ENCODE measurements around the gene ZNF775. TPM values are rescaled to one million over a fixed set of nuclear protein-coding genes. Genes with fewer than 3 reads are reported as not detected.

ZNF775 gene
- total and polyA plus RNA-seq, 3 experiments from 2014 or later, result 6.0 to 8.7 (median 6.0) TPM

DNA sequence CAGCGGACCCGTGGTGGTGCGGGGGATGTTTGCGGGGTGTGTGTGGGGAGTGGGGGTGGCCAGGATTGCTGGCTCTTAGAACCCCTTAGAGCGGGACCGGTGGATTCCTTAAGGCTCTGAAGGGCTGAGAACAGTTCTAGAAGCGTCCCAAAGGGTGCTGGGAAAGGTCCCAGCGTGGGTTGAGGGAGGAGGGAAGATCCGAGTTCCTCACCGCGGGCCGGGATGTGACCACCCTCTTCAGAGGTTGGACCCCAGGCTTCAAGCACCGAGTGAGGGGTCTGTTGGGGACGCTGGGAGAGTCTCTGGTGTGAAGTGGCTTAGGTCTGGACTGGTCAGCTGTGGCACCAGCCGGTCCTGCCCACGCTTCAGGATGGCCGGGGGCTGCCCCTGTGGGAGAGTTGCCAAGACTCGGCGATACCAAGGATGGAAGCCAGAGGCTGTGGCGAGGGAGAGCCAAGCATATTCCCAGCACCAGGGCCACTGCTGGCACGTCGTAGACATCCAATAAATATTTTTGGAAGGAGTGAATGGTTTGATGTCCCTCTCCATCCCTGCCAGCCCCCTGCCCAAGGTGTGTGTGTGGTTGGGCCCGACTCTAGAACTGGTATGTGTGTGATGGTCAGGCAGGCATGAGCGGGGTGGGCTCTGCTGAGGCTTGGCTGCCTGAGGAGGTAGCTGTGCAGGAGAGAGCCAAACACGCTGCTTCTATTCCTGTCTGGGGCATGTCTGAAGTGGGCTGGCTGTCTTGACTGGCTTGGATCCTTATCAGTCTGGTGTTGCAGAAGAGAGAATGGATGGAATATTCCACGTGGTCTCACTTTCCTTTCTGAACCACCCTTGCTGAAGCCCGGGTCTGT lies 19.2 kb downstream of the ZNF775 start:
- H3K4me3 Mint-ChIP-seq, result no peak overlapping the region
- H3K9me3 Mint-ChIP-seq, result no peaks in the 10 kb centered on the region

DNA sequence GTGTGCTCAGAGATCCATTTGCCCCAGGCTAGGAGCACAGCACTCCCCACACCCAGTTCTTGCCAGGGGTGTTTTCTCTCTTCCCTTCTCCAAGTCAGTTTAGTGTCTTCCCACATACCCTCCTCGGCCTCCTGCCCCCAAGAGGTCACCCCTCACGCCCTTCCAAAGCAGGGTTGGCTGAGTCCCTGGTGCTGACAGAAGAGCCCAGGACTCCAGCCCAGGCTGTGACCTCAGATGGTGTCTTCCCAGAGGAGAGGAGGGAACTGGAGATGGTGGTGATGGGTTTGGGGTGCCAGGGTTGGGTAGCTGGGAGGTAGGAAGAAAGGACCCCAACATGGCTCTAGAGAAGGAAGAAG lies 19.8 kb downstream of the ZNF775 start:
- DNase-seq, result no peak
- ChIA-PET CTCF (no interaction called here), POLR2A (no interaction called here)
- Histone ChIP-seq H3K36me3 (ENCODE audit: insufficient read depth, low read length) (no peaks in the 10 kb centered on the region), H3K9me3 (ENCODE audit: low read length) (no peaks in the 10 kb centered on the region), H3K4me1 (ENCODE audit: insufficient read depth, low read length) (peaks cover 7% of the 10 kb centered on the region), H3K27ac (ENCODE audit: low read depth, low read length) (no peak overlapping the region), H3K27me3 (ENCODE audit: insufficient read depth, low read length, poor library complexity, severe bottlenecking) (no peaks in the 10 kb centered on the region), H3K4me3 (ENCODE audit: low read length) (no peak overlapping the region)
- Mint-ChIP-seq H3K36me3 (peaks cover 0 to 16% (median 2%) of the 10 kb centered on the region in 3 donors), H3K4me3 (no peak overlapping the region), H3K27me3 (no peaks in the 10 kb centered on the region), H3K9me3 (no peaks in the 10 kb centered on the region), H3K27ac (peak overlapping the region in 1 of 8 donors; percentile 76), H3K4me1 (peaks cover 2 to 20% (median 12%) of the 10 kb centered on the region in 3 donors)

More for the DNA sequence above, 19.2 kb downstream of the ZNF775 start:
- Histone ChIP-seq H3K27me3 (ENCODE audit: insufficient read depth, low read length, poor library complexity, severe bottlenecking) (no peaks in the 10 kb centered on the region), H3K4me3 (ENCODE audit: low read length) (no peak overlapping the region), H3K27ac (ENCODE audit: low read depth, low read length) (no peak overlapping the region), H3K4me1 (ENCODE audit: insufficient read depth, low read length) (peaks cover under 1% of the 10 kb centered on the region), H3K9me3 (ENCODE audit: low read length) (no peaks in the 10 kb centered on the region), H3K36me3 (ENCODE audit: insufficient read depth, low read length) (no peaks in the 10 kb centered on the region)
- CTCF ChIA-PET, result no interaction called here
- H3K27me3 Mint-ChIP-seq, result no peaks in the 10 kb centered on the region
- peaks cover 2 to 14% (median 6%) of the 10 kb centered on the region in 3 donors for H3K4me1 Mint-ChIP-seq
- DNase-seq, result no peak
- peaks cover 0 to 16% (median 2%) of the 10 kb centered on the region in 3 donors for H3K36me3 Mint-ChIP-seq
- POLR2A ChIA-PET, result no interaction called here
- peak overlapping the region in 1 of 8 donors; percentile 77 for H3K27ac Mint-ChIP-seq

- ChIA-PET POLR2A (interaction anchor here (0.6 kb wide), 1 partner anchor 45 kb away, joined by 4 read pairs; no protein-coding TSS in a partner anchor), CTCF (no interaction called here)
- Mint-ChIP-seq H3K27me3 (no peaks in the 10 kb centered on the region), H3K36me3 (peaks cover 0 to 16% (median 2%) of the 10 kb centered on the region in 3 donors), H3K27ac (no peak overlapping the region), H3K9me3 (no peaks in the 10 kb centered on the region), H3K4me1 (peaks cover 8 to 25% (median 18%) of the 10 kb centered on the region in 3 donors), H3K4me3 (no peak overlapping the region)
- H3K4me3 ChIP-seq (ENCODE audit: low read length), result no peak overlapping the region
- H3K36me3 ChIP-seq (ENCODE audit: insufficient read depth, low read length), result no peaks in the 10 kb centered on the region
- peaks cover 12% of the 10 kb centered on the region for H3K4me1 ChIP-seq (ENCODE audit: insufficient read depth, low read length)
- H3K27ac ChIP-seq (ENCODE audit: low read depth, low read length), result no peak overlapping the region
- no peaks in the 10 kb centered on the region for H3K9me3 ChIP-seq (ENCODE audit: low read length)
- no peaks in the 10 kb centered on the region for H3K27me3 ChIP-seq (ENCODE audit: insufficient read depth, low read length, poor library complexity, severe bottlenecking)
- no peak for DNase-seq
Measured at GRCh38 chr7:150399421-150400007, 20.4 kb downstream of the ZNF775 start.

GRCh38 chr7:150400008-150400787 lies 21.1 kb downstream of the ZNF775 start:
- no peaks in the 10 kb centered on the region for H3K27me3 ChIP-seq (ENCODE audit: insufficient read depth, low read length, poor library complexity, severe bottlenecking)
- peaks cover 14% of the 10 kb centered on the region for H3K4me1 ChIP-seq (ENCODE audit: insufficient read depth, low read length)
- no peaks in the 10 kb centered on the region for H3K27me3 Mint-ChIP-seq
- H3K4me1 Mint-ChIP-seq, result peaks cover 9 to 21% (median 20%) of the 10 kb centered on the region in 3 donors
- H3K27ac Mint-ChIP-seq, result peak overlapping the region in 2 of 8 donors; percentile 17 to 73
- H3K36me3 ChIP-seq (ENCODE audit: insufficient read depth, low read length), result no peaks in the 10 kb centered on the region
- H3K9me3 Mint-ChIP-seq, result no peaks in the 10 kb centered on the region
- no peak overlapping the region for H3K4me3 ChIP-seq (ENCODE audit: low read length)
- CTCF ChIA-PET, result interaction anchor here (0.6 kb wide), 1 partner anchor 340 kb away, joined by 3 read pairs; no protein-coding TSS in a partner anchor
- POLR2A ChIA-PET, result interaction anchor here (0.6 to 0.7 kb wide), 2 partner anchors 10 to 45 kb away, joined by 3 to 4 read pairs; no protein-coding TSS in a partner anchor
- DNase-seq, result no peak
- peak overlapping the region in 2 of 7 donors; percentile 51 to 59 for H3K4me3 Mint-ChIP-seq
- peaks cover 0 to 17% (median 2%) of the 10 kb centered on the region in 3 donors for H3K36me3 Mint-ChIP-seq
- H3K27ac ChIP-seq (ENCODE audit: low read depth, low read length), result no peak overlapping the region
- no peaks in the 10 kb centered on the region for H3K9me3 ChIP-seq (ENCODE audit: low read length)

DNA sequence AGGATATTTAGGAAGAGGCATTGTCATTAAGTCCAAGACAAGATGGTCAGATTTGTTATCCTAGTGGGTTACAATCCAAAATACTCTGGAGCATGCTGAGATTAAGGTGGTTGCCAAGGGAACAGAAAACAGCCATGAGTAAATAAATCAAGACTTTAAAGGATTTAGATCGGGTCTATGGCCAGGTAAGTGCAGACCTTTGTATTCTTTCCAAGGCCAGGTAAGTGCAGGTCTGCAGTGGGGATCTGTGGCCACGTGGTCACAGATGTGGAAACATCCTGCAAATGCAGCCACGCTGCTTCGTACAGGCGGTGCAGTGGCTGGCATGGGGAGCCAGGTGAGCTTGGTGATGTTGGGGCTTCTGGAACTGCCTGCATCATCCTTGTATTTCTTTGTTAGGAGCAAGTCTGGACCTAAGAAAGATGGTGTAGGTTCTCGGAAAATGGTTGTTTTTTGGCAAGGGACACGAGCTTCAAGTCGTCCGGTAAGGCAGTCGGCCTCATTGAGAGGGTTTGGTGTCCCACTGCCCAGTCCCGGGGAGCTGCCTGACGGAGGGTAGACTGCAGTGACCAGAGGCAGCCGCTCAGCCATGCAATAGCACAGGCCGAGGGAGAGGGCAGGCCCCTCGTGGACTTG lies 21.8 kb downstream of the ZNF775 start:
- no peak for DNase-seq
- Mint-ChIP-seq H3K9me3 (no peaks in the 10 kb centered on the region), H3K27ac (peak overlapping the region in 4 of 8 donors; percentile 17 to 73 (median 36)), H3K36me3 (peaks cover 0 to 22% (median 2%) of the 10 kb centered on the region in 3 donors), H3K4me1 (peaks cover 13 to 24% (median 22%) of the 10 kb centered on the region in 3 donors), H3K27me3 (no peaks in the 10 kb centered on the region), H3K4me3 (peak overlapping the region in 2 of 7 donors; percentile 51 to 59)
- ChIA-PET CTCF (interaction anchor here (0.7 kb wide), 1 partner anchor 723 kb away, joined by 3 read pairs; no protein-coding TSS in a partner anchor), POLR2A (interaction anchor here (0.7 kb wide), 1 partner anchor 11 kb away, joined by 3 read pairs; no protein-coding TSS in a partner anchor)
- Histone ChIP-seq H3K9me3 (ENCODE audit: low read length) (no peaks in the 10 kb centered on the region), H3K36me3 (ENCODE audit: insufficient read depth, low read length) (no peaks in the 10 kb centered on the region), H3K27ac (ENCODE audit: low read depth, low read length) (no peak overlapping the region), H3K4me1 (ENCODE audit: insufficient read depth, low read length) (peaks cover 16% of the 10 kb centered on the region), H3K27me3 (ENCODE audit: insufficient read depth, low read length, poor library complexity, severe bottlenecking) (no peaks in the 10 kb centered on the region), H3K4me3 (ENCODE audit: low read length) (no peak overlapping the region)

GRCh38 chr7:150401424-150401790 lies 22.3 kb downstream of the ZNF775 start:
- no peak for DNase-seq
- H3K27ac Mint-ChIP-seq, result peak overlapping the region in 3 of 8 donors; percentile 30 to 73 (median 43)
- peaks cover 21% of the 10 kb centered on the region for H3K4me1 ChIP-seq (ENCODE audit: insufficient read depth, low read length)
- H3K4me3 ChIP-seq (ENCODE audit: low read length), result no peak overlapping the region
- CTCF ChIA-PET, result interaction anchor here (0.7 to 1.2 kb wide), 2 partner anchors 17 to 722 kb away, joined by 3 read pairs; no protein-coding TSS in a partner anchor
- H3K27me3 Mint-ChIP-seq, result no peaks in the 10 kb centered on the region
- peaks cover 0 to 19% (median 0%) of the 10 kb centered on the region in 3 donors for H3K36me3 Mint-ChIP-seq
- no peaks in the 10 kb centered on the region for H3K27me3 ChIP-seq (ENCODE audit: insufficient read depth, low read length, poor library complexity, severe bottlenecking)
- peaks cover 18 to 29% (median 27%) of the 10 kb centered on the region in 3 donors for H3K4me1 Mint-ChIP-seq
- no peaks in the 10 kb centered on the region for H3K9me3 Mint-ChIP-seq
- POLR2A ChIA-PET, result no interaction called here
- no peak overlapping the region for H3K27ac ChIP-seq (ENCODE audit: low read depth, low read length)
- H3K9me3 ChIP-seq (ENCODE audit: low read length), result no peaks in the 10 kb centered on the region
- H3K36me3 ChIP-seq (ENCODE audit: insufficient read depth, low read length), result no peaks in the 10 kb centered on the region
- H3K4me3 Mint-ChIP-seq, result peak overlapping the region in 1 of 7 donors; percentile 51

DNA sequence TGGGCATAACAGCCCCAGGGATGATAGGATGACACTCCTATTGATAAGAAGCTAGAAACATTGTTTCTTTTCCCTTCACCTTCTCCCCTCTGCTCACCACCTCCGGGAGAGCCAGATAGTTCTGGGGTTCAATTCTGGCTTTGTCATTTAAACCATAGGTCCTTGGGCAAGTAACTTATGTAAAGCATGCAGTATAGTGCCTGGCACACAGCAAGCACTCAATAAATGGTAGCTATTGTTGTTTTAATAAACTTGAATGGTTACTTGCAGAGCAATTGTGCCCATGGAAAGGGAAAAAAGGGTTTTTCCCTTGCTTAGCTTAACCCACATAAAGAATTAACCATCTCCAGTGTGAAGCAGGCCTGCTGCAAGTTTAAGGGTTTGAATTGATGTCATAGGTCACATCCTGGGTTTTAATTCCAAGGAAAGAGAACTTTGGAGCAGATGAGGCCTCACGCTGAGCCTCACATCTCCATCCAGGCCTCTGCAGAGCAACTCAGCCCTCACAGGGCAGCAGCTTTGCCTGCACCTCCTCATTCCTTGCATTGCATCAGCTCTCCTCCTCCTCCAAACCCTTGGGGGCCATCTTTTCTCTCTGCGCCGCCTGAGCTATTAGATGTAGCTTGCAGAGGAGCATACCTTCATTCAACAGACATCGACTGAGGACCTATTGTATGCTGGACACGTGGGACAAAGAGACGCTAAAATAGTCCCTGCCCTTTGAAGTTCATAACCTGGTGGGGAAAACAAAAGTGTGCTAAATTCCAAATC lies 22.9 kb downstream of the ZNF775 start:
- no peak overlapping the region for H3K4me3 ChIP-seq (ENCODE audit: low read length)
- ChIA-PET CTCF (interaction anchor here (0.7 to 1.6 kb wide), 3 partner anchors 18 to 722 kb away, joined by 3 to 4 read pairs (median 3); no protein-coding TSS in a partner anchor), POLR2A (interaction anchor here (0.6 kb wide), 1 partner anchor 10 kb away, joined by 4 read pairs; no protein-coding TSS in a partner anchor)
- Mint-ChIP-seq H3K4me1 (peaks cover 25 to 35% (median 33%) of the 10 kb centered on the region in 3 donors), H3K36me3 (peaks cover 0 to 21% (median 1%) of the 10 kb centered on the region in 3 donors), H3K4me3 (peak overlapping the region in 2 of 7 donors; percentile 61 to 79), H3K9me3 (no peaks in the 10 kb centered on the region), H3K27ac (peak overlapping the region in 5 of 8 donors; percentile 12 to 89 (median 44)), H3K27me3 (no peaks in the 10 kb centered on the region)
- no peaks in the 10 kb centered on the region for H3K36me3 ChIP-seq (ENCODE audit: insufficient read depth, low read length)
- no peaks in the 10 kb centered on the region for H3K27me3 ChIP-seq (ENCODE audit: insufficient read depth, low read length, poor library complexity, severe bottlenecking)
- no peak overlapping the region for H3K27ac ChIP-seq (ENCODE audit: low read depth, low read length)
- DNase-seq, result no peak
- peaks cover 27% of the 10 kb centered on the region for H3K4me1 ChIP-seq (ENCODE audit: insufficient read depth, low read length)
- H3K9me3 ChIP-seq (ENCODE audit: low read length), result no peaks in the 10 kb centered on the region

Data from CD8-positive, alpha-beta memory T cell (primary cell).